AG04450 (cell line): Measurements from ENCODE around the gene MS4A14. TPM values are rescaled to one million over a fixed set of nuclear protein-coding genes. Genes with fewer than 3 reads are reported as not detected.

Source experiments
- CTCF ChIA-PET: fragments of 300-600, 350-600 bp; formaldehyde crosslinking; extraction: SDS; loops from one replicate; lab custom pipeline; 2022; ENCODE audit warnings: antibody characterized with exemption, inconsistent platforms; lab: Charles Lee
- POLR2A ChIA-PET: fragments of 350-600 bp; formaldehyde crosslinking; extraction: SDS; loops from one replicate; lab custom pipeline; 2021; ENCODE audit warnings: antibody characterized with exemption, inconsistent platforms; lab: Yijun Ruan, JAX
- DNase-seq: peaks from one replicate; pipeline ENCODE4 v3.0.0-alpha.2; 2011; ENCODE audit warnings: low read depth, low spot score
- H3K27ac ChIP-seq: one replicate; pipeline ENCODE4 v1.5.1; 2012; ENCODE audit warnings: low read depth, low read length, control low read depth
- H3K27me3 ChIP-seq: one replicate; pipeline ENCODE4 v1.6.0; 2012; ENCODE audit warnings: low read length; ENCODE audit not compliant: control insufficient read depth, insufficient read depth
- H3K4me3 ChIP-seq: 2 replicates; pipeline ENCODE4 v1.5.1; 2011; ENCODE audit warnings: mild to moderate bottlenecking, low read depth, low read length, control low read depth
- H3K9me3 ChIP-seq: 2 replicates; pipeline ENCODE4 v1.5.1; 2012; ENCODE audit warnings: low read length; ENCODE audit not compliant: control insufficient read depth, insufficient read depth
- CTCF ChIP-seq: IDR thresholded peaks from 2 replicates; pipeline ENCODE4 v1.5.1; 2011; ENCODE audit warnings: low read depth, low read length, control low read depth, inconsistent platforms
- polyA plus RNA-seq: library from polyadenylated mRNA; depleted of rRNA; stranded (reverse); fragments of >200 nt; gene quantifications from 2 replicates; pipeline ENCODE4 v1.2.3, GENCODE V29; 2011

Gene MS4A14
- polyA plus RNA-seq, 1 experiment, result not detected

- H3K27me3 ChIP-seq, result no peaks in the 10 kb centered on the region
- POLR2A ChIA-PET, result no interaction called here
- H3K4me3 ChIP-seq, result no peak within 1 kb of the TSS
- TF ChIP-seq CTCF, result no peak
- DNase-seq, result no peak
- H3K27ac ChIP-seq, result no peak within 1 kb of the TSS
- peaks cover 28% of the 10 kb centered on the region for H3K9me3 ChIP-seq
- CTCF ChIA-PET, result no interaction called here
Observed at GRCh38 chr11:60378354-60378753, 17.9 kb upstream of the MS4A14 start, which contains the start of gene MS4A7. MS4A7 (plus strand) TSS chr11:60378532; CDS start chr11:60383142, 4,610 bp downstream.

- H3K4me3 ChIP-seq, result no peak overlapping the region
- TF ChIP-seq CTCF, result no peak
- POLR2A ChIA-PET, result no interaction called here
Observed at GRCh38 chr11:60389279-60389910, 6.9 kb upstream of the MS4A14 start.

GRCh38 chr11:60390419-60390818 is 5.8 kb upstream of the MS4A14 start:
- no peak for TF ChIP-seq CTCF

More at GRCh38 chr11:60389279-60389910, 6.9 kb upstream of the MS4A14 start:
- Histone ChIP-seq H3K27ac (no peak overlapping the region), H3K9me3 (peaks cover 6% of the 10 kb centered on the region; the same call in 1 of the 2 replicates), H3K27me3 (no peaks in the 10 kb centered on the region)
- CTCF ChIA-PET, result no interaction called here
- DNase-seq, result no peak

GRCh38 chr11:60392361-60392760 is 3.9 kb upstream of the MS4A14 start:
- ChIA-PET CTCF (no interaction called here), POLR2A (no interaction called here)
- no peak for TF ChIP-seq CTCF
- no peak overlapping the region for H3K4me3 ChIP-seq
- no peaks in the 10 kb centered on the region; the same call in 1 of the 2 replicates for H3K9me3 ChIP-seq
- H3K27ac ChIP-seq, result no peak overlapping the region
- no peaks in the 10 kb centered on the region for H3K27me3 ChIP-seq
- no peak for DNase-seq

More at GRCh38 chr11:60390419-60390818, 5.8 kb upstream of the MS4A14 start:
- no peak for DNase-seq
- POLR2A ChIA-PET, result no interaction called here
- no peak overlapping the region for H3K27ac ChIP-seq
- H3K27me3 ChIP-seq, result no peaks in the 10 kb centered on the region
- peaks cover 3% of the 10 kb centered on the region; the same call in 1 of the 2 replicates for H3K9me3 ChIP-seq
- H3K4me3 ChIP-seq, result no peak overlapping the region
- CTCF ChIA-PET, result no interaction called here

GRCh38 chr11:60393016-60393415 is 3.2 kb upstream of the MS4A14 start:
- Histone ChIP-seq H3K9me3 (no peaks in the 10 kb centered on the region; the same call in 1 of the 2 replicates), H3K4me3 (no peak overlapping the region), H3K27me3 (no peaks in the 10 kb centered on the region), H3K27ac (no peak overlapping the region)
- no peak for TF ChIP-seq CTCF
- CTCF ChIA-PET, result no interaction called here
- DNase-seq, result no peak
- POLR2A ChIA-PET, result no interaction called here
